Ovary (tissue), 9 donors: ENCODE data around the gene RGS6. TPM values are rescaled to one million over a fixed set of nuclear protein-coding genes. Genes with fewer than 3 reads are reported as not detected.

Experiments
- DNase-seq, 5 donors: peaks; one replicate each; pipeline ENCODE4 v3.0.0-alpha.2; 2019 to 2020
- H3K27ac ChIP-seq, 2 donors: fragments of 200-600 bp; one replicate each; pipeline versions ENCODE4 v1.5.1 to v1.8.0; 2019 to 2022
- H3K27me3 ChIP-seq: fragments of 200-600 bp; one replicate; pipeline ENCODE4 v1.8.0; 2022
- H3K36me3 ChIP-seq: fragments of 200-600 bp; sonication (generic); one replicate; pipeline ENCODE4 v1.5.1; 2019
- H3K4me1 ChIP-seq: one replicate; pipeline ENCODE4 v1.8.1; 2013; ENCODE audit warnings: mild to moderate bottlenecking, moderate library complexity; ENCODE audit not compliant: insufficient read depth
- H3K4me3 ChIP-seq: fragments of 200-600 bp; sonication (generic); one replicate; pipeline ENCODE4 v1.5.1; 2017
- H3K9me3 ChIP-seq, 2 donors: fragments of 200-600 bp in 1 of 2; sonication (generic) in 1 of 2; one replicate each; pipeline versions ENCODE4 v1.5.1 to v1.8.1; 2013 to 2019; ENCODE audit warnings: mild to moderate bottlenecking in 1 of 2, moderate library complexity in 1 of 2
- EP300 ChIP-seq: sonication (generic); formaldehyde crosslinking; IDR thresholded peaks from one replicate; pipeline ENCODE4 v1.6.1; 2017; ENCODE audit warnings: antibody characterized with exemption
- POLR2A ChIP-seq: fragments of 450-650 bp; IDR thresholded peaks from one replicate; pipeline ENCODE4 v1.6.1; 2017; ENCODE audit warnings: antibody characterized with exemption, mild to moderate bottlenecking, moderate library complexity
- WGBS, 3 donors: extraction: QIAGEN DNeasy Blood & Tissue Kit in 1 of 3; methylation state at CpG; one replicate each; pipeline versions ENCODE4 v1.1.5 to v1.1.7; 2013 to 2017; 5-methylcytosine and 5-hydroxymethylcytosine counted together
- intact Hi-C, 4 donors: fragments of 100-400 bp; cut with DNase I; formaldehyde crosslinking; loops; one replicate each; pipeline versions ENCODE4 v1.11.0 to v1.15.1; 2022 to 2023
- polyA plus RNA-seq, 2 donors: library from polyadenylated mRNA; stranded (reverse); fragments of 200-250 nt in 1 of 2; fragments of 350-450 nt in 1 of 2; fragmentation: Illumina TruSeq in 1 of 2; extraction: RNeasy Lipid Tissue Mini Kit (QIAGEN cat#74804) in 1 of 2; gene quantifications; one replicate each; pipeline ENCODE4 v1.2.3, GENCODE V29; 2013 to 2014
- total RNA-seq, 7 donors: library from RNA; depleted of rRNA in 2 of 7; stranded (reverse); fragments of >200 nt in 2 of 7; fragmentation: NEBNext Ultra II Directional in 3 of 7; extraction: Animal tissue kit (Norgen Biotek cat#: 25700) in 3 of 7; gene quantifications; one replicate each; pipeline versions ENCODE4 v1.1.0 to v1.2.4, GENCODE V29; 2016 to 2023
- TF ChIP-seq, protein P1 (sequence below), 3 donors: fragments of 450-650 bp in 2 of 3; fragments of 200-600 bp in 1 of 3; IDR thresholded peaks; one replicate each; pipeline versions ENCODE4 v1.5.1 to v1.8.0; 2016 to 2022; ENCODE audit warnings: antibody characterized with exemption in 3 of 3, mild to moderate bottlenecking in 1 of 3
- donor health status: DM: no; HTN: no; CAD: no; lungs with moderate emphysema.
- donor health status: DM: no; HTN: no; CAD: no.
- donor health status: Bipolar disorder and iron deficiency.
- donor health status: DM: yes; HTN: yes; CAD: no.
- donor health status: DM: no; HTN: no; CAD: no.
- donor health status: DM: yes; HTN: yes; CAD: no.

RGS6 gene
- total and polyA plus RNA-seq, 9 donors: 0.53 to 6.9 (median 1.1) TPM

DNA sequence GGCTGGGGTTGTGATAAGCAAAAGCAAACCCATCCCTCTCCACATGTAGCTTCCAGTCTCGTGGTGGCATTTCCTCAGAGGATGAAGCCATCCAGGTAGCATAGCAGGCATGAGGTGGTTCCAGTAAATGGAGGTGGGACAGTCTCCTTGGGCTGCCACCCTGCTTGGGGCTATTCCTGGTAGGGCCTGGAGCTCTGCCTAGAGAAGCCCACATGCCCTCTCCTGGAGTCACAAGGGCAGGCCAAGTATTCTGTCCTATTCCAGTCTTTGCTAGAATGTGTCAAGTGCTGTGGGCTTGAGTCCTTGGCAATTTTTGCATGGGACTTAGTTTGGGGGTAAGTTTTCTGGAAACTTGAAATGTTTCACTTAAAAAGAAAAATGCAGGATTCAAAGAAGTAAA lies 491.7 kb downstream of the RGS6 start:
- H3K9me3 ChIP-seq: no peaks in the 10 kb centered on the region
- 69 to 95% (median 81%) methylated on average over 1 of the region's 1 CpG for WGBS, 3 donors
- no peak overlapping the region for H3K4me3 ChIP-seq
- H3K36me3 ChIP-seq: no peaks in the 10 kb centered on the region
- H3K27ac ChIP-seq: no peak overlapping the region
- TF ChIP-seq, protein P1, sequence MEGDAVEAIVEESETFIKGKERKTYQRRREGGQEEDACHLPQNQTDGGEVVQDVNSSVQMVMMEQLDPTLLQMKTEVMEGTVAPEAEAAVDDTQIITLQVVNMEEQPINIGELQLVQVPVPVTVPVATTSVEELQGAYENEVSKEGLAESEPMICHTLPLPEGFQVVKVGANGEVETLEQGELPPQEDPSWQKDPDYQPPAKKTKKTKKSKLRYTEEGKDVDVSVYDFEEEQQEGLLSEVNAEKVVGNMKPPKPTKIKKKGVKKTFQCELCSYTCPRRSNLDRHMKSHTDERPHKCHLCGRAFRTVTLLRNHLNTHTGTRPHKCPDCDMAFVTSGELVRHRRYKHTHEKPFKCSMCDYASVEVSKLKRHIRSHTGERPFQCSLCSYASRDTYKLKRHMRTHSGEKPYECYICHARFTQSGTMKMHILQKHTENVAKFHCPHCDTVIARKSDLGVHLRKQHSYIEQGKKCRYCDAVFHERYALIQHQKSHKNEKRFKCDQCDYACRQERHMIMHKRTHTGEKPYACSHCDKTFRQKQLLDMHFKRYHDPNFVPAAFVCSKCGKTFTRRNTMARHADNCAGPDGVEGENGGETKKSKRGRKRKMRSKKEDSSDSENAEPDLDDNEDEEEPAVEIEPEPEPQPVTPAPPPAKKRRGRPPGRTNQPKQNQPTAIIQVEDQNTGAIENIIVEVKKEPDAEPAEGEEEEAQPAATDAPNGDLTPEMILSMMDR (IDR thresholded peaks at IDR 0.05): no peak
- no peak for TF ChIP-seq POLR2A
- DNase-seq: no peak
- intact Hi-C loops: loop anchor here in 1 of 4 donors (10.0 kb wide), 1 partner anchor 489 kb away; the partner anchor contains the start of gene RGS6
- no peaks in the 10 kb centered on the region for H3K4me1 ChIP-seq
- no peaks in the 10 kb centered on the region for H3K27me3 ChIP-seq

DNA sequence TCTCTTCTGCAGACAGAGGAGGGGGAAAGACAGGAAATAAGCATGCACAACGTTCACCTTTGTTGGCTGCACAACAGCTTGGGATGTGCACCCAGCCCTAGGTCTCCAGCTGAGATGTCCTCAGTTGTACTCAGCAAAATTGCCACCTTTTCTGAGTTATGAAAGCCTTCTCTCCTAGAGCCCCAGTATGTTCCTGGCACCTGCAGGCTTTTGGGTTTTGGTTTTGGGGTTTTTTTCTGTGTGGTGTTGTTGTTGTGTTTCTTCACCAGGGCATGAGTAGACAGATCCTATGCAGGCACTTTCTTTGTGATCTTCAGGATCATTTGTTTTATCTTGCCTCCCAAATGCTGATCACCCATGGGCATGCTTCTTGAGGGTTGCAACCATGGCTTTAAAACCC lies 498.2 kb downstream of the RGS6 start:
- Histone ChIP-seq H3K27me3 (no peaks in the 10 kb centered on the region), H3K27ac (no peak overlapping the region), H3K4me3 (no peak overlapping the region), H3K9me3 (no peaks in the 10 kb centered on the region), H3K4me1 (no peaks in the 10 kb centered on the region), H3K36me3 (no peaks in the 10 kb centered on the region)
- 11 to 33% (median 21%) methylated on average over 1 of the region's 1 CpG for WGBS, 3 donors
- DNase-seq: no peak
- TF ChIP-seq EP300: no peak
- no peak for TF ChIP-seq POLR2A
- TF ChIP-seq, protein P1 (IDR thresholded peaks at IDR 0.05): no peak
- intact Hi-C loops: no loop called here

DNA sequence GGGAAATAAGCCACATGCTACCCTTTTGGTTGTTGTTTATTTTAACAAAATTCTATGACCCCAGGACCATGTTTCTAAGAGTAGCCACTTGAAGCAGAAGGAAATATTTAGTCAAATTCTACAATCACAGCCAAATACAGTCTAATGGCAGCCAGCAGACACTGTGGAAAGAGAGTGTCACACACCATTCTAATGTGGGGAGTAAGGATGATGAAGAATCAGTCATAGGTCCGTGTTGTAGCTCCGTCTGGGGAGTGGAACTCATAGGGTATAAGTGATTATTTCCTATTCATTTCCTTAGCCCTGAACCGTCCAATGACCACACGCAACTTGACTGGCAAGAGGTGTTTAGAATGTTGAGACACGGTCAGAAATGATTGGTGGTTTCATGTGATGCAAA lies 500.5 kb downstream of the RGS6 start:
- no peaks in the 10 kb centered on the region for H3K4me1 ChIP-seq
- intact Hi-C loops: no loop called here
- no peaks in the 10 kb centered on the region for H3K27me3 ChIP-seq
- no peak for DNase-seq
- H3K36me3 ChIP-seq: no peaks in the 10 kb centered on the region
- no peaks in the 10 kb centered on the region for H3K9me3 ChIP-seq
- 70 to 83% (median 71%) methylated on average over 5 of the region's 5 CpGs for WGBS, 3 donors
- H3K4me3 ChIP-seq: no peak overlapping the region
- no peak overlapping the region for H3K27ac ChIP-seq
- TF ChIP-seq, protein P1 (IDR thresholded peaks at IDR 0.05): no peak
- TF ChIP-seq POLR2A: no peak
- no peak for TF ChIP-seq EP300

DNA sequence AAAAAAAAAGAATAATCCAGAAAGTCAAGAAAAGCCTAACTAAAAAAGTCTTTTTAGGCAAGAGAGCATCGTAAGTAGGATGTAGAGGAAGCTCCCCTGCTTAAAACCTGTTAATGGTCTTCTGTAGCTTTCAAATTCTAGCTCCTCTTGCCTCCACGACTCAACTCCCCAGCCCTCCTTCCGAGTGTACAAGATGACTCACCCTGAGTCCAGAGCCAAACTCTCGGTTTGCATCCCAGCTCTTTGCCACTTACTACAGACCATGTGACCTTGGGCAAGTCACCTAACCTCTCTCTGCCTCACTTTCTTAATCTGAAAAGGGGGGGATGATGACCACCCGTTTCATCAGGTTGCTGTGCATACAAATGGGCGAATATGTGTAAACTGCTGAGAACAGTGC lies 501.3 kb downstream of the RGS6 start:
- no peaks in the 10 kb centered on the region for H3K9me3 ChIP-seq
- no peaks in the 10 kb centered on the region for H3K4me1 ChIP-seq
- no peak overlapping the region for H3K27ac ChIP-seq
- H3K27me3 ChIP-seq: no peaks in the 10 kb centered on the region
- no peak for DNase-seq
- H3K36me3 ChIP-seq: no peaks in the 10 kb centered on the region
- no peak overlapping the region for H3K4me3 ChIP-seq
- intact Hi-C loops: no loop called here
- WGBS, 3 donors: 54 to 62% (median 59%) methylated on average over 6 of the region's 6 CpGs
- TF ChIP-seq POLR2A (no peak), EP300 (no peak)
- TF ChIP-seq, protein P1 (IDR thresholded peaks at IDR 0.05): no peak

- TF ChIP-seq EP300: no peak
- no peak for TF ChIP-seq POLR2A
- TF ChIP-seq, protein P1 (IDR thresholded peaks at IDR 0.05): no peak
- 45 to 59% (median 55%) methylated on average over 2 of the region's 2 CpGs for WGBS, 3 donors
Measured at GRCh38 chr14:72434856-72435255, 502.6 kb downstream of the RGS6 start.

More at GRCh38 chr14:72434856-72435255, 502.6 kb downstream of the RGS6 start:
- no peaks in the 10 kb centered on the region for H3K9me3 ChIP-seq
- DNase-seq: no peak
- no peaks in the 10 kb centered on the region for H3K4me1 ChIP-seq
- H3K36me3 ChIP-seq: no peaks in the 10 kb centered on the region
- intact Hi-C loops: no loop called here
- H3K4me3 ChIP-seq: no peak overlapping the region
- no peaks in the 10 kb centered on the region for H3K27me3 ChIP-seq
- H3K27ac ChIP-seq: no peak overlapping the region
